RWPE2 (cell line): ENCODE measurements around the gene SPATA2.

Experiments
- ATAC-seq: fragments of 200-7000 bp; cut with Tn5 transposase; 3 replicates; pipeline ENCODE4 v1.9.1; 2021; ENCODE audit warnings: low read depth
- DNase-seq: peaks from one replicate; pipeline ENCODE4 v3.0.0-alpha.2; 2020; ENCODE audit warnings: low spot score
- H3K27ac ChIP-seq: fragments of 450-650 bp; 2 replicates; pipeline ENCODE4 v1.5.1; 2017; ENCODE audit warnings: mild to moderate bottlenecking; ENCODE audit not compliant: poor library complexity, severe bottlenecking
- H3K27me3 ChIP-seq: fragments of 250-450 bp; sonication (Bioruptor Pico); 2 replicates; pipeline ENCODE4 v1.5.1; 2021; ENCODE audit warnings: mild to moderate bottlenecking, moderate library complexity; ENCODE audit not compliant: insufficient read depth, poor library complexity, severe bottlenecking
- H3K36me3 ChIP-seq: fragments of 250-450 bp; sonication (Bioruptor Pico); 2 replicates; pipeline ENCODE4 v1.5.1; 2020; ENCODE audit warnings: low read depth, mild to moderate bottlenecking, moderate library complexity
- H3K4me1 ChIP-seq: fragments of 250-450 bp; sonication (Bioruptor Pico); 2 replicates; pipeline ENCODE4 v1.5.1; 2021; ENCODE audit warnings: mild to moderate bottlenecking, moderate library complexity; ENCODE audit not compliant: insufficient read depth, poor library complexity, severe bottlenecking
- H3K4me3 ChIP-seq: fragments of 250-450 bp; sonication (Bioruptor Pico); 2 replicates; pipeline ENCODE4 v1.5.1; 2021; ENCODE audit warnings: mild to moderate bottlenecking, moderate library complexity; ENCODE audit not compliant: severe bottlenecking
- H3K9me3 ChIP-seq: fragments of 250-450 bp; sonication (Bioruptor Pico); 2 replicates; pipeline ENCODE4 v1.5.1; 2021; ENCODE audit warnings: mild to moderate bottlenecking, moderate library complexity; ENCODE audit not compliant: severe bottlenecking
- TF ChIP-seq, protein P1 (sequence below): fragments of 450-650 bp; IDR thresholded peaks from one replicate; pipeline ENCODE4 v1.5.1; 2017; ENCODE audit warnings: mild to moderate bottlenecking, moderate library complexity; ENCODE audit not compliant: poor library complexity, severe bottlenecking

SPATA2 gene

GRCh38 chr20:49878977-49879376, 36.4 kb downstream of the SPATA2 start:
- TF ChIP-seq, protein P1, sequence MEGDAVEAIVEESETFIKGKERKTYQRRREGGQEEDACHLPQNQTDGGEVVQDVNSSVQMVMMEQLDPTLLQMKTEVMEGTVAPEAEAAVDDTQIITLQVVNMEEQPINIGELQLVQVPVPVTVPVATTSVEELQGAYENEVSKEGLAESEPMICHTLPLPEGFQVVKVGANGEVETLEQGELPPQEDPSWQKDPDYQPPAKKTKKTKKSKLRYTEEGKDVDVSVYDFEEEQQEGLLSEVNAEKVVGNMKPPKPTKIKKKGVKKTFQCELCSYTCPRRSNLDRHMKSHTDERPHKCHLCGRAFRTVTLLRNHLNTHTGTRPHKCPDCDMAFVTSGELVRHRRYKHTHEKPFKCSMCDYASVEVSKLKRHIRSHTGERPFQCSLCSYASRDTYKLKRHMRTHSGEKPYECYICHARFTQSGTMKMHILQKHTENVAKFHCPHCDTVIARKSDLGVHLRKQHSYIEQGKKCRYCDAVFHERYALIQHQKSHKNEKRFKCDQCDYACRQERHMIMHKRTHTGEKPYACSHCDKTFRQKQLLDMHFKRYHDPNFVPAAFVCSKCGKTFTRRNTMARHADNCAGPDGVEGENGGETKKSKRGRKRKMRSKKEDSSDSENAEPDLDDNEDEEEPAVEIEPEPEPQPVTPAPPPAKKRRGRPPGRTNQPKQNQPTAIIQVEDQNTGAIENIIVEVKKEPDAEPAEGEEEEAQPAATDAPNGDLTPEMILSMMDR, result no peak
- no peaks in the 10 kb centered on the region for H3K9me3 ChIP-seq
- H3K27ac ChIP-seq, result no peak overlapping the region

GRCh38 chr20:49877386-49877921, 37.9 kb downstream of the SPATA2 start:
- Histone ChIP-seq H3K4me3 (no peak overlapping the region), H3K4me1 (peaks cover 4% of the 10 kb centered on the region), H3K27me3 (no peaks in the 10 kb centered on the region), H3K9me3 (no peaks in the 10 kb centered on the region), H3K36me3 (peaks cover 51% of the 10 kb centered on the region), H3K27ac (no peak overlapping the region)
- DNase-seq, result no peak
- ATAC-seq, result no peak
- TF ChIP-seq, protein P1, result no peak

More at GRCh38 chr20:49878977-49879376, 36.4 kb downstream of the SPATA2 start:
- ATAC-seq (no peak), DNase-seq (no peak)
- no peaks in the 10 kb centered on the region for H3K4me1 ChIP-seq
- peaks cover 54% of the 10 kb centered on the region for H3K36me3 ChIP-seq
- H3K27me3 ChIP-seq, result no peaks in the 10 kb centered on the region
- no peak overlapping the region for H3K4me3 ChIP-seq

DNA sequence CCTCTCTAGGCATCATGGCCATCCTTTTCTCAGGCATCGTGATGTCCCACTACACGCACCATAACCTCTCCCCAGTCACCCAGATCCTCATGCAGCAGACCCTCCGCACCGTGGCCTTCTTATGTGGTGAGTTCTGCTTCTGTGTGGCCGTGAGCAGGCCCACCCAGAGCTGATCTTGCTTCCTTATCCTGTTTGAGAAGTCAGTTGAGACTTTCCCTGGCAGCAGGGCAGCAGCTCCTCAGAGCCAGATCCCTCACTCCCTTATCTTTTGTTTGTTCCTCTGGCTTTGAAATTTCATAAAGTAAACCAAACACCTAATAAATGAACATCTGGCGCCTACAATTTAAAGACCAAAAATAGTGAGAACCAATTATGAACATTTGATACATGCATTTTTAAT, 40.6 kb downstream of the SPATA2 start:
- H3K27ac ChIP-seq, result no peak overlapping the region
- H3K4me1 ChIP-seq, result peaks cover 12% of the 10 kb centered on the region
- H3K27me3 ChIP-seq, result no peaks in the 10 kb centered on the region
- TF ChIP-seq, protein P1, result no peak
- peaks cover 41% of the 10 kb centered on the region for H3K36me3 ChIP-seq
- no peak for DNase-seq
- 0 out of 3 replicates have a peak, but pooled peaks have one; percentile 10 for ATAC-seq
- H3K4me3 ChIP-seq, result no peak overlapping the region
- H3K9me3 ChIP-seq, result no peaks in the 10 kb centered on the region

DNA sequence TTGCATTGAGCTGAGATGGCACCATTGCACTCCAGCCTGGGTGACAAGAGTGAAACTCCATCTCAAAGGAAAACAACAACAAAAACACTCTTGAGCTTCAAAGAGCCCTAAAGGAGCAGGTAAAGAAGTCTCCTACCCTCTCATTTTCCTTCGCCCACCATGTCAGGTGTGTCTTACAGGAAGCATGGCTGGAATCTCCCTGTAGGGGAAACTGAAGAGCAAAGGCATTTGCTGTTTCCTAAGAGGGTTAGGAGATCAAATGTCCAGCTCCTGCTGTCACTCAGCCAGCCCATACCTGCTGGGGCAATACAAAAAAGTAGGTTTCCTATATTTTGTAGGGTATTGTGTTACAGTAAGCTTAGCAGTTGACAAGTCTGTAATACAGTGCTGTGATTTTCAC, 43.3 kb downstream of the SPATA2 start:
- Histone ChIP-seq H3K27me3 (no peaks in the 10 kb centered on the region), H3K4me1 (peaks cover 12% of the 10 kb centered on the region), H3K27ac (no peak overlapping the region), H3K9me3 (no peaks in the 10 kb centered on the region), H3K4me3 (no peak overlapping the region), H3K36me3 (peaks cover 25% of the 10 kb centered on the region)
- DNase-seq, result no peak
- TF ChIP-seq, protein P1, result no peak
- peak; percentile 56 for ATAC-seq

DNA sequence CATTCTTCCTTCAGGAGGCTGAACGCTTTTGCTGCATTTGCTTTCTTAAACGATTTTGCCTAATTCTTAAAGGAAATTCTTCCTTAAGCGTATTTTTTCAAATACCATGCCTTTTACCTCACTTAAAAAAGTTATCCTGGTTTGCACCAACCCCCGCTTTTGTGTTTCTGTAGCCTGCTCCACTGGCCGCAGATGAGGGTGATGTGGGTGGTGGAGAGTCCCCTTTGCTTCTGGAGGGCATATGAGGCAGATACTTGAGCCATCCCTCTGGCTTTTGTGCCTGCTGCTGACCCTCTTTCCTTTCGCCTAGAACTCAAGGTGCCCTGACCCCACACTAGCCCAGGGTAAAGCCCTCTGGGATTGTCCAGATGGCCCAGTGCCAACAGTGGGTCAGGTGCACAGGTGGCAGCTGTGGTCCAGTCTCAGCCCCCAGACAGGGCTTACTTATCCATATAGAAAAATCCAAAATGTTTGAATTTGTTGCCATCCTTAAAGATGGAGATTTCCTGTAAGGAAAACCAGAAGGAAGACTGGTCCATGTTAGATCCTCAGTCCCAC, 43.9 kb downstream of the SPATA2 start:
- Histone ChIP-seq H3K36me3 (peaks cover 27% of the 10 kb centered on the region), H3K27ac (no peak overlapping the region), H3K4me1 (peaks cover 12% of the 10 kb centered on the region), H3K27me3 (no peaks in the 10 kb centered on the region), H3K4me3 (no peak overlapping the region), H3K9me3 (no peaks in the 10 kb centered on the region)
- no peak for ATAC-seq
- peak; percentile 70 for DNase-seq
- TF ChIP-seq, protein P1, result no peak
